ENCODE measurements around the gene MRPS27.

DNA sequence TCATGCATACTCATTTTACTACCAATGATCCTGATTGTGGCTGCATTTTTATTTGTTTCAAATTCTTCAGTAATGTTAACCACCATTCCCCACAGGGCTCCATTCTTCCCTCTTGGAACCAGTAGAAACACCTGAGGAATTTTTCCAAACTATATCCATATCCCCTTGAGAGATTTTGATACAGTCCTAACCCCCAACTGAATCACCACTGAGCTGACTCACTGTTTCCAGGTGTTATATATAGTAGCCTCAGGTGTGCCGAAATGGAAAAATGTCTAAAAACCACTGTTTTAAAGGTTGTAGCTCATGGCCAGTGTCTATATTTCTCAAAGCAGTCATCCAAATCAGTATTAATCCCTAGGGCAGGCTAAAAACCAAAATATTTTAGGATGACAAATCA lies 85.2 kb downstream of the MRPS27 start:
- TF ChIP-seq CTCF (IDR thresholded peaks at IDR 0.05) (no peak), ZFX (IDR thresholded peaks at IDR 0.05; ENCODE audit: borderline replicate concordance) (no peak)

Measured in 22Rv1 (cell line).